GM10266 (cell line): ENCODE data around the gene TEN1.

Source experiments
- DNase-seq: peaks from one replicate; pipeline ENCODE4 v3.0.0; 2012; ENCODE audit errors: extremely low spot score
- CTCF ChIP-seq: IDR thresholded peaks from 2 replicates; pipeline ENCODE4 v1.5.1; 2012; ENCODE audit warnings: mild to moderate bottlenecking, low read depth; ENCODE audit not compliant: control insufficient read depth, insufficient read depth; ENCODE audit errors: missing control alignments

Gene TEN1

GRCh38 chr17:76049836-76050537 lies 70.9 kb downstream of the TEN1 start:
- DNase-seq = no peak
- TF ChIP-seq CTCF = no peak
